CD4-positive, alpha-beta T cell treated with Interleukin-10 for 1 hour (primary cell): Measurements from ENCODE around the gene SLC4A1AP.
"Not testable (repeated sequence)": the region's sequence is repeated elsewhere in the genome, so short reads cannot be mapped to it uniquely, and the experiment has no call there.

Experiments
- DNase-seq: peaks from one replicate; pipeline ENCODE4 v3.0.0-alpha.2; 2020

Gene SLC4A1AP, protein sequence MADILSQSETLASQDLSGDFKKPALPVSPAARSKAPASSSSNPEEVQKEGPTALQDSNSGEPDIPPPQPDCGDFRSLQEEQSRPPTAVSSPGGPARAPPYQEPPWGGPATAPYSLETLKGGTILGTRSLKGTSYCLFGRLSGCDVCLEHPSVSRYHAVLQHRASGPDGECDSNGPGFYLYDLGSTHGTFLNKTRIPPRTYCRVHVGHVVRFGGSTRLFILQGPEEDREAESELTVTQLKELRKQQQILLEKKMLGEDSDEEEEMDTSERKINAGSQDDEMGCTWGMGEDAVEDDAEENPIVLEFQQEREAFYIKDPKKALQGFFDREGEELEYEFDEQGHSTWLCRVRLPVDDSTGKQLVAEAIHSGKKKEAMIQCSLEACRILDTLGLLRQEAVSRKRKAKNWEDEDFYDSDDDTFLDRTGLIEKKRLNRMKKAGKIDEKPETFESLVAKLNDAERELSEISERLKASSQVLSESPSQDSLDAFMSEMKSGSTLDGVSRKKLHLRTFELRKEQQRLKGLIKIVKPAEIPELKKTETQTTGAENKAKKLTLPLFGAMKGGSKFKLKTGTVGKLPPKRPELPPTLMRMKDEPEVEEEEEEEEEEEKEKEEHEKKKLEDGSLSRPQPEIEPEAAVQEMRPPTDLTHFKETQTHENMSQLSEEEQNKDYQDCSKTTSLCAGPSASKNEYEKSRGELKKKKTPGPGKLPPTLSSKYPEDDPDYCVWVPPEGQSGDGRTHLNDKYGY

DNA sequence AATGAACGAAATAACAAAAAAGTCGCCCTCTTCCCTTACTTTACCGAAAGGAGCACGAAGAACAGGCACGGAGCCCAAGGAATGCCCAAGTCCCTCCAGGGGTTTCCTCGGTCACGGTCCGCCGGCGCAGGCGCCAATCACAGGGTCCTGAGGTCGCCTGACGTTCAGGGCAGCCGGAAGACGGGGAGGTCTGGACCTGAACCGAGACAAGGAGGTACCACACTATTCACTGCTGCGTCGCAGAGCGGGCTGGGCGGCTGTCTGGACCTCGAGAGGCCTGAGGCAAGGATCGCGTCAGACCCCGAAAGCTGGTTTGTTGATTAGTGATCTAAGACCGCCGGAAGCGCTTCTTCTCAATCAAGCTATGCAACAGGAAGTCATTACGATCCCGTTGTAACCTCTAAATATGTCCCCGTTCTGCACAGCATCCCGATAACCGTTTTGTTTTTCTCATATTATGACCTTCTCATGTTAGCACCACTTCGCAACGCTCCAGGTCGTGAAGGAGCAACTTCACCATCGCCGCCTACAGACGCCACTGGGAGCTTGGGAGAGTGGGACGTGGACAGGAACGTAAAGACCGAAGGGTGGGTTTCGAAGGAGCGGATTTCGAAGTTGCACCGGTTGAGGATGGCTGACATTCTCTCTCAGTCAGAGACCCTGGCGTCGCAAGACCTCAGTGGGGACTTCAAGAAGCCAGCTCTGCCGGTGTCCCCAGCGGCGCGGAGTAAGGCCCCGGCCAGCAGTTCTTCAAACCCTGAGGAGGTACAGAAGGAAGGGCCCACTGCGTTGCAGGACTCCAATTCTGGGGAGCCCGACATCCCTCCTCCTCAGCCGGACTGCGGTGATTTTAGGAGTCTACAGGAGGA, at the start of gene SLC4A1AP, which contains the start of gene SUPT7L:
SLC4A1AP (plus strand) TSS at position 605 of the 869 bp plus-strand sequence; CDS start at position 631, 26 bp downstream.
SUPT7L (minus strand) TSS at position 330 of the 869 bp plus-strand sequence. CDS start 1,422 bp downstream, outside the sequence.
- peak; percentile 83 for DNase-seq

DNA sequence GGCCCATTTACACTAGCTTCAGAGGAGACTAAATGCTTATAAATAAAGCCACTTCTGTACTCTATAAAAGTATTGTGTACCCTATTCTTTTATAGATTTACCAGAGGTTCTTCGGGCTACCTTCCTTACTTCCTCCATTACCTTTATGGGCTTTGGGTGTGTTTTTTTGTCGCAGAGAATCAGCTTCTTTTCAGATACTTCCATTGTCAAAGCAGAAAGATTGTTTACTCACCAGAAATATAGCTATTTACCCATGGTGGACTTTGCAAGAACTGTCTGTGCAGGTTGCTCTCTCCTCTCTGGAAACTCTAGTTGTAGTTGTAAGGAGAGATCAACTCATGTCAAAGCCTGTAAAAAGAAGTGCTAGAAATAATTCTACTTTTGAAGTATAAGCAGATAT, 49.7 kb upstream of the SLC4A1AP start:
- DNase-seq = no peak

DNA sequence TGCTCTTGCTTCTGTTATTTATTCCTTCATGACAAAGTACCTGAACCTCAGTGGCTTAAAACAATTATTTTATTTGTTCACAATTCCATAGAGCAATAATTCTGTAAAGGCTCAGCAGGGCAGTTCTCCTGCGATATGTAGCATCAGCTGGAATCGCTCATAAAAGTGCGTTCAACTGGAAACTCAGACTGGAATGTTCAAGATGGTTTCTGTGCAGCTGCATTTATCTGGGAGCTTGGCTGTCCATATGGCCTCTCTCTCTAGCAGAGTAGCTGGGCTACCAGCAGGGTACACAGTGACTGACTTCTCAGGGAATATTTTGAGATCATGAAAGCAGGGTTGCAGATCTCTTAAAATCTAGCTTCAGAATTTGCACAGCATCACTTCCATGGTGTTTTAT, 48.4 kb upstream of the SLC4A1AP start:
- DNase-seq = no peak

DNA sequence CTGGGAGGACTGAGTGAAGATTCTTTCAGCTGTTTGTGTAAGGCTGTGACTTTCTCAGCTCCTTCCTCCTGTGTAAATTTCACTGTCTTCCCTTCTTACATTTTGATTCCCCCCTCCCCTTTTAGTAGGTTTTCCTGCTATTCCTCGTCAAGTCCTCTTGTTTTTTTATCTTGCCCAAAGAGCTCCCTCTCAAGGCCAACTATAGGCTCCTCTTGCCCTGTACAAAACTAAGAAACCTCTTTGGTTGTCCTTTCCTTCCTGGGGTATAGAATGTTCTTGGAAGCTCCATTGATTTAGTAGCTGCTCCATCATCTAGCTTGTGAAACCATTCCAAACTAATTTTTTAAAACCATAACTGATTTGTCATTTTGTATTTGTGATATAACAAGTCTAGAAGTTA, 42.2 kb upstream of the SLC4A1AP start:
- DNase-seq = no peak

DNA sequence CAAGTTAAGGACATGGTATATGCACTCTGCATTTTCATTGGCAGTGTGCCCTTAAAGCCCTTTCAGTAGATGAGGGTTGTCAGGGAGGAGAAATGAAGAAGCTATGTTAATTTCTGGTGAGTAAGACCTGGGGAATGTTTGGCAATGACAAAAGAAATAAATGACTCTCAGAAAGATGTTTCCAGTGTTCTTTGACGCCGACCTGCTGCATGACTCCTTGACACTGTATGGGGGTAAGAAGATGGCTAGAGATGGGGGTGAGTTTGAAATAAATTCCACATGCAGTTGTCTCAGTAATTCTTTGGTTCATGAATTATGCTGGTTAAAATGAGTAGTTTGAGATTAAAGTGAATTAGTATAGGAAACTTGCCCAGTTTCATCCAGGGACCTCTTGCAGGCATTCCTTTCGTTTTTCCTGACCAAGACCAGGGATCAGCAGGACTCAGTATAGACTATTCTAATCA, 40.7 kb upstream of the SLC4A1AP start:
- no peak for DNase-seq

DNA sequence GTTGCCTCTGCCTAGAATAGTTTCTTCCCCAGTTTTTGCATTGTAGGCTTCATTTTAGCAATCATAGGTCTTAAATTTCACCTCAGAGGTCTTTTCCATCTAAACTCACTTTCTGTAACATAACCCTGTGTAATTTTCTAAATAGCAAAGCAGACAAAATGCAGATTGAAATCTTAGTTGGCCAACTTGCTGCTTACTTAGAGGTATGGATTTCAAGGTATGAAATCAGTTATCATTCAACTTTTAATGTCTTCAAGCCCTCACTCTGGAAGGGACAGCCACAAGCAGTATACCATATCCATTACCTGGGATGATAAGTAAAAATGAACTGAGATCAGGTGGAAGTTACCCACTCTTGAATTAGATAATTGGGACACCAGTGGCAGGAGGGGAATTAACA, 38.7 kb upstream of the SLC4A1AP start:
- no peak for DNase-seq

DNA sequence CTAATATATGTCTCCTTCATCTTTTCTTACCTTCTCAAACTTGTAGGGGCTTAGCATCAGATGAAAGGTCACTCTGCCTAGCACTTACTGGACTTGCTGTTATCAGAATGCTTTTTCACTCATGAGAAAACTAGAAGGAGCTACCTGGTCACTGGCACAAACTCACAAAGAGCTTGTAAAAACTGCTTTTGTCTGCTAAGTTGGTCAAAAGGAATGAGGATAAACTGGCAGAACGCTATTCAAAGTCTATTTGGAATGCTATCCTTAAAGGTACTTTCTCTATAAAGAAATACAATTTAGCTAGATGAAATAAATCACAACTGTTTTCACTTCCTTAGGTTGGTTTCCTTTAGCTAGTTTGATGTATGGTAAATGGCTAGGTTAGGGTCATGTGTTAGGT, 37.4 kb upstream of the SLC4A1AP start:
- DNase-seq = not testable (repeated sequence)

DNA sequence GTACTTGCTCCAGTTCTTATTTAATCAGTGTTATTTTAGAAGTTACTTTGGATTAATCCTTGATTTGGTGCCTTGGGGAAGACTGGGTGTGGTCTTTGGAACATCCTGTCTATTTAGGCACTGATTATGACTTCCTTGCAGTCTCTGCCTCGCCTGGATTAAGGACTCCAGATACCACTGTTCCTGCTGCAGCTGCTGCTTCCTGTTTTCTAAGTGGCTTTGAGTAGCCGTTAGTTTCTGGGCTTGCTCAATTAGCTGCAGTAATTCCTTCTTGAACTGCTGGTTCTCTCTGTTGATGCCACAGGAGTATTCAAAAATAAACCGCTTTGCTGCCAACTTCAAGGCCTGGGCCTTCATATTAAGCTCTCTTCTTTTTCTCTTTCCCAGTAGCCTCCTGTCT, 36.8 kb upstream of the SLC4A1AP start:
- not testable (repeated sequence) for DNase-seq

DNA sequence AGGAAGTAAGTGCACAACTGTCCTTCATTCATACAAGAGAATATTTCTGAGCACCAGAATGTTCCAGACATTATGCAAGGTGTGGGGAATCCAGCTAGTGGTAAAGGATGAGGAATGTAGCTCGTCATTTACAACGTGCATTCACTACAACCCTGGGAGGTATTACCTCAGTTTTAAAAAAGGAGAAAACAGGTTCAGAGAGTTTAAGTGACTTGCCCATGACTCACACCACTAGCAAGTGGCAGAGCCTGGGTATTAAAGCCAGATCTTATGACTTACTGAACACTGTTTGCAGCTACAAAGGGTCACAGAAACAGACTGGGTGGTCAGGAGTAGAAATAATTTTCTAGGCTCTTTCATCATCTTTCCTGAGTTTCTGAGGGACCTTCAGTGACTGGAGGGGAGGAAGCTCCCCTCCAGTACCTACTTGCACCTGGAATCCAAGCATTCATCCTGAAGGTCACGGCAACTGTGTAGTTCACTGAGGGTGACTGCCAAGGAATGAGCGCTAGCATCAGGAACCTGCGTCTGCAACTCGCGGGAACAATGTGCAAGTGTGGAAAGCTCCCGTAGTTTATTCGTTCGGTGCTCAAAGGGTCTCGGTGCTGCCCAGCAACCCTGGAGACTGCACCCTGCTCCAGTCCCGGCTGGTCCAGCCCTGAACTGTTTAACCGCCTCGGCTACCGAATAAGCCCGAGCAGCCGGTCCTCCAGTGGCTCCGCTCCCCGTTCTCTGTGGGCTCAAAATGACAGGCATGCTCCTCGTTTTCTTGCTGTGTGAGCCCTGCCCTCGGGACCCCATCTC, 35.5 kb upstream of the SLC4A1AP start:
- no peak for DNase-seq

DNA sequence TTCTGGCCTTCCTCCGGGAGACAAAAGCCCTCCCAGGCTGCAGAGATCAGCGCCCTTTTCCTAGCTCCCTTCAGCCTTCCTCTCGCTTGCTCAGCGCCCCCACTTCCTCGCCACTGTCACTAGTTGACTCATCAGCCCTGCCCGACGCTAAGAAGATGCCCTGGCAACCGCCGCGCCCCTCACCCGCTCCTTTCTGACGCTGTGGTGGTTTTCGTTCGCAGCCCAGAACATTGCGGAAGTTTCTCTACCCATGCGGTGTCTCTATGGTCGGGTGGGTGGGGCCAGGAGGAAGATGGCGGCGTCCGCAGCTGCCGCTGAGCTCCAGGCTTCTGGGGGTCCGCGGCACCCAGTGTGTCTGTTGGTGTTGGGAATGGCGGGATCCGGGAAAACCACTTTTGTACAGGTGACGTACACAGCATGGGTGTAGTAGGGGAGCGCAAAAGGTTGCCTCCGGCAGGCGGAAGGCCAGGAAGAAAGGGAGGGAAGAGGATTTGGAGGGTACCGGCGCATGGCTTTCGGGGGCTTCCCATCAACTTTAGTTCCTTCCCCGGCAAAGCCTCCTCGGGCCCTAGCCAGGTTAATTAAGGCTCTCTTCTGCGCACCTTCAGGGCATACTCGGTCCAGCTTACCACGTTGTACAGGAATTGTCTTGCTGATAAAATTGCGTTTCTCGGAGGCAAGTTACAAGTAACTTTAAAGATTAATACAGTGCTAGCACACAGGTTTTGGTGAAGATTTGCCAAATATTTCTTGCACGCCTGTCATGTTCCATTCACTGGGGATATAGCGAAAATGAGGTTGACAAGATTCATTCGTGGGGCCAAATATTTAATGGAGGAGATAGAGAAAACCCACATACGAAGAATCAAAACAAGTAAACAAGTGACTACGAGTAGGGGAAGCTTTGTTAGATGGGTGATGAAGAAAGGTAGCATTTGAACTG, 34.7 kb upstream of the SLC4A1AP start, which contains the start of the genes CCDC121 and GPN1:
CCDC121 (minus strand) TSS at position 246 of the 943 bp plus-strand sequence. CDS start 1,213 bp downstream, outside the sequence.
GPN1 (plus strand) TSS at position 284 of the 943 bp plus-strand sequence; CDS start at position 293, 9 bp downstream.
- DNase-seq = peak; percentile 93

DNA sequence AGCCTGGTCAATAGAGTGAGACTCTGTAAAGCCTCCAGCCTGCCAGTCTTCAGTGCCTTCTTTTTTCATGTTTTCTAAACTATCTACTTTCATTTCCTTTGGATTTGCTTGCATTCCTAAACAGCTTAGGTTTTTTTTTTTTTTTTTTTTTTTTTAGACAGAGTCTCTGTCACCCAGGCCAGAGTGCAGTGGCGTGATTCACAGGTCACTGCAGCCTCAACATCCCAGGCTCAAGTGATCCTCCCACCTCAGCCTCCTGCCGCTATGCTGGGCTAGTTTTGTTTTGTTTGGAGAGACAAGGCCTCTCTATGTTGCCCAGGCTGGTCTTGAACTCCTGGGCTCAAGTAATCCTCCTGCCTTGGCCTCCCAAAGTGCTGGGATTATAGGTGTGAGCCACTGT, 33.4 kb upstream of the SLC4A1AP start:
- DNase-seq = not testable (repeated sequence)

DNA sequence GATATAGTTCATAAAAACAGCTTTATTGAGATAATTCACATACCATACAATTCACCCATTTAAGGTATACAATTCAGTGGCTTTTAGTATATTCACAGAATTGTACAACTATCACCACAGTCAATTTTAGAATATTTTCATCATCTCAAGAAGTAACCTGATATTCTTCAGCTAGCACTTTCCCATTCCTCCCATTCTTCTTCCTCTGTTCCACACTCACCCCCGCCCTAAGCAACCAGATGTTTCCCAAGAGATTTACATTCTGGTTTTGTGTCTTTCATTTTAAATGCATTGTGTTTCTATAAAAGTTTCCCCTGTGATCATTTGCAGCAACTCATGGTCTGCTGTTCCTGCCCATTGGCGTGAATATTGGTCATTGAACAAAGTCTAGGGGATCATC, 29.4 kb upstream of the SLC4A1AP start:
- DNase-seq = no peak

DNA sequence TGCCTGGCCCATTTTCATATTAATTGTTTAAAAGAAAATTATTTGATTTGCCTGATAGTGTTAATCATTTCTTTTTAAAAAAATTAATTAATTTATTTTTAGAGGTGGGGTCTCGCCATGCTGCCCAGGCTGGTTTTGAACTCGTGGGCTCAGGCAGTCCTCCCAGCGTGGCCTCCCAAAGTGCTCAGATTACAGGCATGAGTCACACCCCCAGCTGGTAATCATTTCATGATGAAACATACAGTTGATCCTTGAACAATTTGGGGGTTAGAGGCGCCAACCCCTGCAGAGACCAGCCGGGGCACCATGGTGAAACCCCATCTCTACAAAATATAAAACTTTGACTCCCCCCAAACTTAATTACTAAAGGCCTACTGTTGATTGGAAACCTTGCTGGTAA, 26.9 kb upstream of the SLC4A1AP start:
- DNase-seq = no peak

DNA sequence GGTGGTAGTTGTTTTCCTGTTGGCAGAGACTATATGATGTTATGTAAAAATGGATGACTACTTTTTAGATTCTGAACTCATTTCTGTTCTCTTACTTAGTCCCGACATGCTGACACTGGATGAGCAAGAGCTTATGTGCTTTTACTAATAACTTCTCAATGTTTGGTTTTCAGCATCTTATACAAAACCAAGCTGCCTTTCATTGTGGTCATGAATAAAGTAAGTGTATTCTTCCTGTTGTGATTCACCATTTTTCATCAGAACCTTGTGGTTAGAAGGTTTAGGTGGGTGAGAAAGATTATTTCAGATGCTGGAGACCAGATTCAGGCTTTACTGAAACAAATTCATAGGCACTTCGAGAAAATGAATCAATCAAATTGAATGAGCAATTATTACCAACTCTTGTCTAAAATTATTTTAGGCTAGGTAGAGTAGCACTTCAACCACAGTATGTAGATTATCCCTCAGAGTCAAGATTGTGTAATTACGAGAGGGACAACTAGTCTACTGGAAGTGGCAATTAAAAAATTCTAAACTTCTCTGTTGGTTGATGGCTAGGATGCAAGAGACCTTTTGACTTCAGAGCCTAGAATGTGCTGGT, 25.6 kb upstream of the SLC4A1AP start:
- no peak for DNase-seq

DNA sequence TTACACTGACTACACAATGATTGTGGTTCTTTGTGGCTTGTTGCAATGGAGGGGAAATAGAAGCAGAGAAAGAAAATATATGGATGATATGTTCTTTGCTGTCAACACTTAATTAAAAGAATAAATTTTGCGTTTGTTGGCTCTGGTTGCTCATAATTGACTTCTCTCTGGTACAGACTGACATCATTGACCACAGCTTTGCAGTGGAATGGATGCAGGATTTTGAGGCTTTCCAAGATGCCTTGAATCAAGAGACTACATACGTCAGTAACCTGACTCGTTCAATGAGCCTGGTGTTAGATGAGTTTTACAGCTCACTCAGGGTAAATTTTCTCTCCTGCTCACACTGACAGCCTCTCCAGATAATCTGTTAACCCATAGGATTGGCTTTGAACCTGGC, 25.0 kb upstream of the SLC4A1AP start:
- DNase-seq = no peak

DNA sequence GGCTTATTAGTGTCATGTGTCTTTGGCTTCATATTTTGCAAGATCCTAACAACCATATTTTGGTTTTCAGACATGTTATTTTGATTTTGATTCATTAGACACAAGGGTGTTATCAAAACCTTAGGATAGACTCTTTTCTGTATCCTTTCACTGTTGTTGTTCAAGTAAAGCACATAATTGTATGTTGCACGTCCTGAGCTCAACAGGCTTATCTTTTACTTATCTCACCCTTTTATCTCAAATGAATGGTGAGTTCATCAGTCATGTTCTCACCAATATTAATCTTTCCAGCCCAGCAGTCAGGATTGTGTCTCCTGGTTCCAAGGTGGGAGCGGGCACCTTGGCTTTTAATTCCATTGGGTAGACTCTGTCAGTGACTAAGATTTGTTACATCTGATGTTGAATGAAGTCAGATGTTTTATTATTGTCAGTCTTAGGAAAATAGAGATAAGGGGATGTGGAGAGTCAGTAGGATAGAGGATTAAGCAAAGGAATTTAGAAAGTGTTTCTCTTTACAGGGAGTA, 22.9 kb upstream of the SLC4A1AP start:
- DNase-seq = no peak

DNA sequence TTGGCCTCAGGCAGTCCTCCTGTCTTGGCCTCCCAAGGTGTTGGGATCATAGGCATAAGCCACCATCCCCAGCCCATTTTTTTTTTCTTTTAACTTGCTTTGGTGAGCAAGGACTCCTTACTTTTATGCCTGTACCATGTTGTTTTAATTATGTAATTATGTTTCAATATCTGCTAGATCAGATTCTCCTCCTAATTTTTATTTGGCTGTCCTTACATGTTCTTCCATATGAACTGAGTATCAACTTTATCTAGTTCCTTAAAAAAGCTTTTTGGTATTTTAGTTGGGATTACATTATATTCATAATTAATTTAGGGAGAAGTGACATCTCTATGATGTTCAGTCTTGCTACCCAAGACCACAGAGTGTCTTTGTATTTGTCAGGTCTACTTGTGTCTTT, 18.5 kb upstream of the SLC4A1AP start:
- DNase-seq = no peak

DNA sequence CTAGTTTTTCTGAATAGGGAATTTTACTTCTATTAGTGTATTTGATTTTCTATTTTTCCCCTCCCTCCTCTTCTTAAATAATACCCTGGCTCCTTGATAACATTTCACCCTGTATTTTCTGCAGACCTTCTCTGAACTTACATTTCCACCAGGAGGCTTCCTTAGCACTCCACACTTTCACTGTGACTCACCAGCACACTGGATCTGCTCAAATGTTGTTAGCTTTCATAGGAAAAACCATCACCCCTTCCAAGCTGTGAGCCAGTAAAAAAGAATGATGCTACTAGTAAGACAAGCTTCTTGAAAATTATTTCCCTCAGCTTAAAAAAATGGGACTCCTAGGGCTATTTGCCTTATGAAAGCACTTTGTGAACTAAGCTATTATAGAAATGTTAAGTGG, 16.4 kb upstream of the SLC4A1AP start:
- DNase-seq = no peak

DNA sequence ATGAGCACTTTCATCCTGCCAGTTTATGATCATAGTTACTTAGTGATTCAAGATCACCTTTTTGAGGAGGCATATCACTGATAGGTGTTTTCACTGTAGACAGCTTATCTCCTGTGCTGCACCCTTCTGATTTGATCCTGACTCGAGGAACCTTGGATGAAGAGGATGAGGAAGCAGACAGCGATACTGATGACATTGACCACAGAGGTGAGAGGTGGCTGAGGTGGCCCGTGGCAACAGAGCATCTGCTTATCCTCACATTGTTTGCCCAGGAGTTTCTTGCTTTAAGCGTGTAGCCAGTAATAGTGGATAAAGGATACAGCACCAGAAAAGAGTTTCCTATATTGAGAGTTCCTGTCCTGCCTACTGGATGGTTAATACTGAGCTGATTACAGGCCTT, 16.0 kb upstream of the SLC4A1AP start:
- no peak for DNase-seq

DNA sequence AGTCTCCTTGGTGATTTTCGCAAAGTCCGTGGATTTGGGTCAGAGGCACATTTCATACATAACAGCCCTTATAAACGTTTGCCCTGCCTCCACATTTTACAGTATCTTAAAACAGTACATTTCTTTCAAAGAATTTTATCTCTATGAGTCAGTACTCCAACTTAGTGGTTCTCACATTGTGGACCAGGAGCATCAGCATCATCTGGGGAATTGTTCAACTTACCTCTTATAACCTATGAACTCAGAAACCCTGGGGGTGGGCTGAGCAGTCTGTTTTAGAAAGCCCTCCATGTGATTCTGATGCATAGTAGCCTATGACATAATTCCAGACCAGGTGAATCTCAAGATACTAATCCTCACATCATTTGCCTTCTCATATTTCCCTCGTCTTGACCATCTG, 12.6 kb upstream of the SLC4A1AP start:
- DNase-seq = no peak
